ENCODE data around the gene TTC21B.

TTC21B gene

GRCh38 chr2:165953655-165954606 lies at the start of gene TTC21B:
Gene TTC21B, minus strand, starts transcription at chr2:165953776. Its CDS starts 71 bp downstream, at chr2:165953705.
- TF ChIP-seq CTCF (IDR thresholded peaks at IDR 0.05; ENCODE audit: low read length) = peak; percentile 81
- TF ChIP-seq EZH2 (IDR thresholded peaks at IDR 0.05; ENCODE audit: borderline replicate concordance, low read length) = no peak
- Histone ChIP-seq H3F3A (ENCODE audit: insufficient read depth, low read length) (no peaks in the 10 kb centered on the region), H3K9me2 (ENCODE audit: low read depth, low read length) (no peaks in the 10 kb centered on the region), H3K9ac (ENCODE audit: low read length) (peak within 1 kb of the TSS; percentile 78), H3K9me3 (ENCODE audit: low read length) (no peaks in the 10 kb centered on the region), H2AFZ (ENCODE audit: low read length) (peak within 1 kb of the TSS; percentile 43; the same call in 1 of the 2 replicates), H4K20me1 (ENCODE audit: insufficient read depth, low read length) (no peaks in the 10 kb centered on the region), H3K4me1 (ENCODE audit: insufficient read depth, low read length, severe bottlenecking) (peaks cover 21% of the 10 kb centered on the region), H3K4me2 (ENCODE audit: low read length) (peak within 1 kb of the TSS; percentile 94), H3K27me3 (ENCODE audit: insufficient read depth, low read length) (no peaks in the 10 kb centered on the region), H3K36me3 (ENCODE audit: insufficient read depth, low read length) (peaks cover 7% of the 10 kb centered on the region; the same call in 1 of the 2 replicates), H3K79me2 (ENCODE audit: insufficient read depth, low read length) (peaks cover 7% of the 10 kb centered on the region; the same call in 1 of the 2 replicates), H3K4me3 (ENCODE audit: low read depth, low read length, poor library complexity, severe bottlenecking) (peak within 1 kb of the TSS; percentile 85), H3K27ac (ENCODE audit: low read depth, low read length, poor library complexity, severe bottlenecking) (peak within 1 kb of the TSS; percentile 4)

- Histone ChIP-seq H3K9me3 (ENCODE audit: low read length) (no peaks in the 10 kb centered on the region), H3K27me3 (ENCODE audit: insufficient read depth, low read length) (no peaks in the 10 kb centered on the region), H3K4me2 (ENCODE audit: low read length) (no peak overlapping the region), H3K9me2 (ENCODE audit: low read depth, low read length) (no peaks in the 10 kb centered on the region), H3K27ac (ENCODE audit: low read depth, low read length, poor library complexity, severe bottlenecking) (no peak overlapping the region), H3K9ac (ENCODE audit: low read length) (no peak overlapping the region), H3K36me3 (ENCODE audit: insufficient read depth, low read length) (no peaks in the 10 kb centered on the region), H3K79me2 (ENCODE audit: insufficient read depth, low read length) (no peaks in the 10 kb centered on the region), H3F3A (ENCODE audit: insufficient read depth, low read length) (no peaks in the 10 kb centered on the region), H2AFZ (ENCODE audit: low read length) (no peak overlapping the region), H3K4me1 (ENCODE audit: insufficient read depth, low read length, severe bottlenecking) (no peaks in the 10 kb centered on the region), H4K20me1 (ENCODE audit: insufficient read depth, low read length) (no peaks in the 10 kb centered on the region), H3K4me3 (ENCODE audit: low read depth, low read length, poor library complexity, severe bottlenecking) (no peak overlapping the region)
- TF ChIP-seq EZH2 (IDR thresholded peaks at IDR 0.05; ENCODE audit: borderline replicate concordance, low read length) = no peak
- TF ChIP-seq CTCF (IDR thresholded peaks at IDR 0.05; ENCODE audit: low read length) = no peak
Observed at GRCh38 chr2:166000401-166000800, 46.8 kb upstream of the TTC21B start.

- Histone ChIP-seq H3K4me3 (ENCODE audit: low read depth, low read length, poor library complexity, severe bottlenecking) (no peak overlapping the region), H3K9me3 (ENCODE audit: low read length) (no peaks in the 10 kb centered on the region)
Observed at GRCh38 chr2:165990846-165991245, 37.3 kb upstream of the TTC21B start.

More at GRCh38 chr2:165990846-165991245, 37.3 kb upstream of the TTC21B start:
- H3K79me2 ChIP-seq (ENCODE audit: insufficient read depth, low read length) = no peaks in the 10 kb centered on the region
- TF ChIP-seq CTCF (IDR thresholded peaks at IDR 0.05; ENCODE audit: low read length) (no peak), EZH2 (IDR thresholded peaks at IDR 0.05; ENCODE audit: borderline replicate concordance, low read length) (no peak)
- no peaks in the 10 kb centered on the region for H3K27me3 ChIP-seq (ENCODE audit: insufficient read depth, low read length)
- H3K9ac ChIP-seq (ENCODE audit: low read length) = no peak overlapping the region
- no peak overlapping the region for H2AFZ ChIP-seq (ENCODE audit: low read length)
- no peaks in the 10 kb centered on the region for H4K20me1 ChIP-seq (ENCODE audit: insufficient read depth, low read length)
- H3K36me3 ChIP-seq (ENCODE audit: insufficient read depth, low read length) = no peaks in the 10 kb centered on the region
- H3K4me2 ChIP-seq (ENCODE audit: low read length) = no peak overlapping the region
- H3K4me1 ChIP-seq (ENCODE audit: insufficient read depth, low read length, severe bottlenecking) = no peaks in the 10 kb centered on the region
- H3K9me2 ChIP-seq (ENCODE audit: low read depth, low read length) = no peaks in the 10 kb centered on the region
- no peak overlapping the region for H3K27ac ChIP-seq (ENCODE audit: low read depth, low read length, poor library complexity, severe bottlenecking)
- no peaks in the 10 kb centered on the region for H3F3A ChIP-seq (ENCODE audit: insufficient read depth, low read length)
